GM23338 (cell line): ENCODE measurements around the gene PPP1R7. TPM values are rescaled to one million over a fixed set of nuclear protein-coding genes. Genes with fewer than 3 reads are reported as not detected.

Experiments used
- ATAC-seq: fragments of 200-7000 bp; cut with Tn5 transposase; 3 replicates; pipeline ENCODE4 v1.9.1; 2020
- DNase-seq: peaks from one replicate; pipeline ENCODE4 v3.0.0-alpha.2; 2015; ENCODE audit warnings: low spot score
- H2AFZ ChIP-seq: fragments of 200-600 bp; sonication (generic); 2 replicates; pipeline ENCODE4 v1.8.0; 2016; ENCODE audit warnings: antibody characterized with exemption, mild to moderate bottlenecking, moderate library complexity
- H3F3A ChIP-seq: fragments of 200-600 bp; sonication (generic); replicated peaks from 2 replicates; pipeline ENCODE4 v1.8.0; 2017; ENCODE audit warnings: antibody characterized with exemption, mixed run types, low read depth
- H3K27ac ChIP-seq: fragments of 200-600 bp; sonication (generic); 2 replicates; pipeline ENCODE4 v1.6.1; 2016; ENCODE audit warnings: low read depth
- H3K27me3 ChIP-seq: fragments of 200-600 bp; sonication (generic); 2 replicates; pipeline ENCODE4 v1.8.0; 2016; ENCODE audit warnings: mild to moderate bottlenecking, mixed run types, moderate library complexity; ENCODE audit not compliant: insufficient read depth
- H3K36me3 ChIP-seq: fragments of 200-600 bp; sonication (generic); 2 replicates; pipeline ENCODE4 v1.8.0; 2016; ENCODE audit warnings: mild to moderate bottlenecking; ENCODE audit not compliant: insufficient read depth
- H3K4me1 ChIP-seq: fragments of 200-600 bp; sonication (generic); 2 replicates; pipeline ENCODE4 v1.8.0; 2016; ENCODE audit warnings: mild to moderate bottlenecking, moderate library complexity; ENCODE audit not compliant: insufficient read depth
- H3K4me2 ChIP-seq: fragments of 200-600 bp; sonication (generic); 2 replicates; pipeline ENCODE4 v1.7.1; 2017; ENCODE audit warnings: mixed run types
- H3K4me3 ChIP-seq: fragments of 200-600 bp; sonication (generic); 2 replicates; pipeline ENCODE4 v1.6.1; 2016; ENCODE audit warnings: mixed run types
- H3K79me2 ChIP-seq: fragments of 200-600 bp; sonication (generic); replicated peaks from 2 replicates; pipeline ENCODE4 v1.8.0; 2017; ENCODE audit warnings: mild to moderate bottlenecking; ENCODE audit not compliant: insufficient read depth
- H3K9me2 ChIP-seq: fragments of 200-600 bp; sonication (generic); 2 replicates; pipeline ENCODE4 v1.8.0; 2017; ENCODE audit not compliant: insufficient read depth
- H4K20me1 ChIP-seq: fragments of 200-600 bp; sonication (generic); replicated peaks from 2 replicates; pipeline ENCODE4 v1.8.0; 2017; ENCODE audit warnings: mild to moderate bottlenecking; ENCODE audit not compliant: insufficient read depth
- H3K27ac Mint-ChIP-seq: 2 replicates; pipeline ENCODE4 v1.8.0; 2020; ENCODE audit warnings: inconsistent platforms, mild to moderate bottlenecking, moderate library complexity, mixed read lengths
- H3K27me3 Mint-ChIP-seq: 3 replicates; pipeline ENCODE4 v1.8.0; 2022; ENCODE audit warnings: low read depth, mild to moderate bottlenecking, moderate library complexity, mixed read lengths, inconsistent platforms; ENCODE audit not compliant: insufficient read depth, poor library complexity
- H3K36me3 Mint-ChIP-seq: 3 replicates; pipeline ENCODE4 v1.8.0; 2021; ENCODE audit warnings: low read depth, mild to moderate bottlenecking, inconsistent platforms, moderate library complexity, mixed read lengths
- H3K4me1 Mint-ChIP-seq: 3 replicates; pipeline ENCODE4 v1.8.0; 2020; ENCODE audit warnings: mild to moderate bottlenecking, inconsistent platforms, mixed read lengths
- H3K4me3 Mint-ChIP-seq: 3 replicates; pipeline ENCODE4 v1.8.0; 2021; ENCODE audit warnings: moderate library complexity, mild to moderate bottlenecking, inconsistent platforms, mixed read lengths
- H3K9me3 Mint-ChIP-seq: 3 replicates; pipeline ENCODE4 v1.8.0; 2020; ENCODE audit warnings: moderate library complexity, mild to moderate bottlenecking, inconsistent platforms, mixed read lengths
- CREB1 ChIP-seq: fragments of 250-450 bp; sonication (Bioruptor Pico); IDR thresholded peaks from 2 replicates; pipeline ENCODE4 v1.5.0; 2020; ENCODE audit warnings: low read depth, mild to moderate bottlenecking, moderate library complexity
- EZH2 ChIP-seq: fragments of 200-600 bp; sonication (generic); IDR thresholded peaks from one replicate; pipeline ENCODE4 v1.8.0; 2017; ENCODE audit warnings: antibody characterized with exemption, mild to moderate bottlenecking, low read depth; ENCODE audit not compliant: unreplicated experiment
- EZH2phosphoT487 ChIP-seq: fragments of 200-600 bp; sonication (generic); IDR thresholded peaks from one replicate; pipeline ENCODE4 v1.8.1; 2018; ENCODE audit warnings: antibody characterized with exemption; ENCODE audit not compliant: unreplicated experiment
- NANOG ChIP-seq: IDR thresholded peaks from 2 replicates; pipeline ENCODE4 v1.6.1; 2016; ENCODE audit warnings: antibody characterized with exemption, borderline replicate concordance
- POLR2AphosphoS5 ChIP-seq: IDR thresholded peaks from 2 replicates; pipeline ENCODE4 v1.6.1; 2016; ENCODE audit warnings: antibody characterized with exemption, low read depth
- STAT1 ChIP-seq: IDR thresholded peaks from one replicate; pipeline ENCODE4 v1.6.1; 2016; ENCODE audit warnings: antibody characterized with exemption; ENCODE audit not compliant: unreplicated experiment
- ZNF331 ChIP-seq: fragments of 250-450 bp; sonication (Bioruptor Pico); IDR thresholded peaks from 2 replicates; pipeline ENCODE4 v1.5.0; 2020; ENCODE audit warnings: low read depth, mild to moderate bottlenecking, moderate library complexity
- polyA plus RNA-seq: library from polyadenylated mRNA; unstranded; fragments of >200 nt; fragmentation: Nextera tagmentation; extraction: Ambion mirVana; gene quantifications from 2 replicates; pipeline ENCODE4 v1.2.1, GENCODE V29; 2016
- total RNA-seq: library from RNA; depleted of rRNA; stranded (reverse); fragments of >200 nt; shearing (Covaris generic); gene quantifications from 2 replicates; pipeline ENCODE4 v1.2.3, GENCODE V29; 2014
- TF ChIP-seq, protein P1 (sequence below): fragments of 250-450 bp; sonication (Bioruptor Pico); IDR thresholded peaks from 2 replicates; pipeline ENCODE4 v1.5.0; 2020; ENCODE audit warnings: mild to moderate bottlenecking, moderate library complexity
- TF ChIP-seq, protein P2 (sequence below), 2 experiments: fragments of 200-600 bp in 1 of 2; sonication (generic) in 1 of 2; conservative IDR thresholded peaks; 2 replicates each; pipeline versions ENCODE4 v1.5.1 to v1.6.1; 2016 to 2017; ENCODE audit warnings: antibody characterized with exemption in 2 of 2, low read depth in 2 of 2, mild to moderate bottlenecking in 2 of 2, moderate library complexity in 1 of 2

The PPP1R7 gene
- total and polyA plus RNA-seq, 2 experiments from 2014 or later: 48.2 to 94.3 TPM

DNA sequence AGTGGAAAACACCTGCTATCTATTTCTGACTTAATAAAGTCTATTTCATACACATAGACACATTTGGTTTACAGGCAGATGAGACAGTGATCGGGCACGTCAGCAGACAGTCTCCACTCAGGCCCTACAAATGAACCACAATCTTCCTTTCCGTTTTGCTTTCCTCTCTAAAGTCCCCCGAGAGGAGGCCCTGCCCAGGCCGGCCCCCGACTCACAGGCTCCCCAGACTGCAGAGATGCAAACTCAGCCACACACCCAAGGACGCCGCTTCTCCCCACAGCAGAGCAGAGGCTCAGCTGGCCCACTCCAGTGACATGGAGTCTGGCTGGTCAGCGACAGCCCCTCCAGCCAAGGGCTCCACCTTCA, 38.8 kb upstream of the PPP1R7 start (continued):
- TF ChIP-seq, protein P1, sequence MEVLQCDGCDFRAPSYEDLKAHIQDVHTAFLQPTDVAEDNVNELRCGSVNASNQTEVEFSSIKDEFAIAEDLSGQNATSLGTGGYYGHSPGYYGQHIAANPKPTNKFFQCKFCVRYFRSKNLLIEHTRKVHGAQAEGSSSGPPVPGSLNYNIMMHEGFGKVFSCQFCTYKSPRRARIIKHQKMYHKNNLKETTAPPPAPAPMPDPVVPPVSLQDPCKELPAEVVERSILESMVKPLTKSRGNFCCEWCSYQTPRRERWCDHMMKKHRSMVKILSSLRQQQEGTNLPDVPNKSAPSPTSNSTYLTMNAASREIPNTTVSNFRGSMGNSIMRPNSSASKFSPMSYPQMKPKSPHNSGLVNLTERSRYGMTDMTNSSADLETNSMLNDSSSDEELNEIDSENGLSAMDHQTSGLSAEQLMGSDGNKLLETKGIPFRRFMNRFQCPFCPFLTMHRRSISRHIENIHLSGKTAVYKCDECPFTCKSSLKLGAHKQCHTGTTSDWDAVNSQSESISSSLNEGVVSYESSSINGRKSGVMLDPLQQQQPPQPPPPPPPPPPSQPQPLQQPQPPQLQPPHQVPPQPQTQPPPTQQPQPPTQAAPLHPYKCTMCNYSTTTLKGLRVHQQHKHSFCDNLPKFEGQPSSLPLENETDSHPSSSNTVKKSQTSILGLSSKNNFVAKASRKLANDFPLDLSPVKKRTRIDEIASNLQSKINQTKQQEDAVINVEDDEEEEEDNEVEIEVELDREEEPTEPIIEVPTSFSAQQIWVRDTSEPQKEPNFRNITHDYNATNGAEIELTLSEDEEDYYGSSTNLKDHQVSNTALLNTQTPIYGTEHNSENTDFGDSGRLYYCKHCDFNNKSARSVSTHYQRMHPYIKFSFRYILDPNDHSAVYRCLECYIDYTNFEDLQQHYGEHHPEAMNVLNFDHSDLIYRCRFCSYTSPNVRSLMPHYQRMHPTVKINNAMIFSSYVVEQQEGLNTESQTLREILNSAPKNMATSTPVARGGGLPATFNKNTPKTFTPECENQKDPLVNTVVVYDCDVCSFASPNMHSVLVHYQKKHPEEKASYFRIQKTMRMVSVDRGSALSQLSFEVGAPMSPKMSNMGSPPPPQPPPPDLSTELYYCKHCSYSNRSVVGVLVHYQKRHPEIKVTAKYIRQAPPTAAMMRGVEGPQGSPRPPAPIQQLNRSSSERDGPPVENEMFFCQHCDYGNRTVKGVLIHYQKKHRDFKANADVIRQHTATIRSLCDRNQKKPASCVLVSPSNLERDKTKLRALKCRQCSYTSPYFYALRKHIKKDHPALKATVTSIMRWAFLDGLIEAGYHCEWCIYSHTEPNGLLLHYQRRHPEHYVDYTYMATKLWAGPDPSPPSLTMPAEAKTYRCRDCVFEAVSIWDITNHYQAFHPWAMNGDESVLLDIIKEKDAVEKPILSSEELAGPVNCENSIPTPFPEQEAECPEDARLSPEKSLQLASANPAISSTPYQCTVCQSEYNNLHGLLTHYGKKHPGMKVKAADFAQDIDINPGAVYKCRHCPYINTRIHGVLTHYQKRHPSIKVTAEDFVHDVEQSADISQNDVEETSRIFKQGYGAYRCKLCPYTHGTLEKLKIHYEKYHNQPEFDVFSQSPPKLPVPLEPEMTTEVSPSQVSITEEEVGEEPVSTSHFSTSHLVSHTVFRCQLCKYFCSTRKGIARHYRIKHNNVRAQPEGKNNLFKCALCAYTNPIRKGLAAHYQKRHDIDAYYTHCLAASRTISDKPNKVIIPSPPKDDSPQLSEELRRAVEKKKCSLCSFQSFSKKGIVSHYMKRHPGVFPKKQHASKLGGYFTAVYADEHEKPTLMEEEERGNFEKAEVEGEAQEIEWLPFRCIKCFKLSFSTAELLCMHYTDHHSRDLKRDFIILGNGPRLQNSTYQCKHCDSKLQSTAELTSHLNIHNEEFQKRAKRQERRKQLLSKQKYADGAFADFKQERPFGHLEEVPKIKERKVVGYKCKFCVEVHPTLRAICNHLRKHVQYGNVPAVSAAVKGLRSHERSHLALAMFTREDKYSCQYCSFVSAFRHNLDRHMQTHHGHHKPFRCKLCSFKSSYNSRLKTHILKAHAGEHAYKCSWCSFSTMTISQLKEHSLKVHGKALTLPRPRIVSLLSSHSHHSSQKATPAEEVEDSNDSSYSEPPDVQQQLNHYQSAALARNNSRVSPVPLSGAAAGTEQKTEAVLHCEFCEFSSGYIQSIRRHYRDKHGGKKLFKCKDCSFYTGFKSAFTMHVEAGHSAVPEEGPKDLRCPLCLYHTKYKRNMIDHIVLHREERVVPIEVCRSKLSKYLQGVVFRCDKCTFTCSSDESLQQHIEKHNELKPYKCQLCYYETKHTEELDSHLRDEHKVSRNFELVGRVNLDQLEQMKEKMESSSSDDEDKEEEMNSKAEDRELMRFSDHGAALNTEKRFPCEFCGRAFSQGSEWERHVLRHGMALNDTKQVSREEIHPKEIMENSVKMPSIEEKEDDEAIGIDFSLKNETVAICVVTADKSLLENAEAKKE (CRISPR knock-in tag): no peak
- TF ChIP-seq EZH2 (no peak), NANOG (no peak)
- TF ChIP-seq, protein P2, sequence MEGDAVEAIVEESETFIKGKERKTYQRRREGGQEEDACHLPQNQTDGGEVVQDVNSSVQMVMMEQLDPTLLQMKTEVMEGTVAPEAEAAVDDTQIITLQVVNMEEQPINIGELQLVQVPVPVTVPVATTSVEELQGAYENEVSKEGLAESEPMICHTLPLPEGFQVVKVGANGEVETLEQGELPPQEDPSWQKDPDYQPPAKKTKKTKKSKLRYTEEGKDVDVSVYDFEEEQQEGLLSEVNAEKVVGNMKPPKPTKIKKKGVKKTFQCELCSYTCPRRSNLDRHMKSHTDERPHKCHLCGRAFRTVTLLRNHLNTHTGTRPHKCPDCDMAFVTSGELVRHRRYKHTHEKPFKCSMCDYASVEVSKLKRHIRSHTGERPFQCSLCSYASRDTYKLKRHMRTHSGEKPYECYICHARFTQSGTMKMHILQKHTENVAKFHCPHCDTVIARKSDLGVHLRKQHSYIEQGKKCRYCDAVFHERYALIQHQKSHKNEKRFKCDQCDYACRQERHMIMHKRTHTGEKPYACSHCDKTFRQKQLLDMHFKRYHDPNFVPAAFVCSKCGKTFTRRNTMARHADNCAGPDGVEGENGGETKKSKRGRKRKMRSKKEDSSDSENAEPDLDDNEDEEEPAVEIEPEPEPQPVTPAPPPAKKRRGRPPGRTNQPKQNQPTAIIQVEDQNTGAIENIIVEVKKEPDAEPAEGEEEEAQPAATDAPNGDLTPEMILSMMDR (conservative IDR thresholded peaks at IDR 0.05; ENCODE audit: low read depth in 2 of 2): no peak

DNA sequence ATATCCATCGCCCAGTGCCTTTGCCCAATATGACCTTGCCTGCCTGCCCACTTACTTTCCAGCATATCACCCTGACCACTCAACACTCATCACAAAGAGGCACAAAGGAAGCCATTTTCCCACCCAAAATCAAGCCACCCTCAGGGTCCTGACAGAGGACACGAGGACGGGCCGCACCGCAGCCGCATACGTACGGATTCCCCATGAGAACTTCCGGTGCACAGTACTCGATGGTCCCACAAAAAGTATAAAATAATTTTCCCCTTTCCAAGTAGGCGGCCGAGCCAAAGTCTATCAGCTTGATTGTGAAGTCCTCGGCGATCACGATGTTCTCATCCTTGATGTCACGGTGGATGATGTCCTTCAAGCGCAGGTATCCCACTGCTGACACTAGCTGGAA, 38.2 kb upstream of the PPP1R7 start:
- Histone ChIP-seq H3K9me2 (no peaks in the 10 kb centered on the region), H3K27ac (no peak overlapping the region), H3K79me2 (no peaks in the 10 kb centered on the region), H4K20me1 (no peaks in the 10 kb centered on the region), H3K36me3 (no peaks in the 10 kb centered on the region), H3K4me3 (no peak overlapping the region), H3K4me1 (no peaks in the 10 kb centered on the region), H2AFZ (no peak overlapping the region), H3F3A (no peaks in the 10 kb centered on the region), H3K4me2 (no peak overlapping the region), H3K27me3 (no peaks in the 10 kb centered on the region)
- Mint-ChIP-seq H3K27ac (no peak overlapping the region), H3K27me3 (peaks cover 2% of the 10 kb centered on the region), H3K4me3 (no peak overlapping the region), H3K9me3 (no peaks in the 10 kb centered on the region; the same call in 2 of the 3 replicates), H3K36me3 (peaks cover 23% of the 10 kb centered on the region; the same call in 2 of the 3 replicates), H3K4me1 (no peaks in the 10 kb centered on the region)
- DNase-seq: no peak
- no peak for ATAC-seq
- no peak for TF ChIP-seq ZNF331
- TF ChIP-seq EZH2phosphoT487: no peak
- TF ChIP-seq, protein P1 (CRISPR knock-in tag): no peak
- TF ChIP-seq CREB1 (CRISPR knock-in tag): no peak
- TF ChIP-seq POLR2AphosphoS5: no peak
- TF ChIP-seq STAT1: no peak
